ENCODE data around the gene GRAMD1B.
"Not testable (repeated sequence)": the region's sequence is repeated elsewhere in the genome, so short reads cannot be mapped to it uniquely, and the experiment has no call there.

Gene GRAMD1B

DNA sequence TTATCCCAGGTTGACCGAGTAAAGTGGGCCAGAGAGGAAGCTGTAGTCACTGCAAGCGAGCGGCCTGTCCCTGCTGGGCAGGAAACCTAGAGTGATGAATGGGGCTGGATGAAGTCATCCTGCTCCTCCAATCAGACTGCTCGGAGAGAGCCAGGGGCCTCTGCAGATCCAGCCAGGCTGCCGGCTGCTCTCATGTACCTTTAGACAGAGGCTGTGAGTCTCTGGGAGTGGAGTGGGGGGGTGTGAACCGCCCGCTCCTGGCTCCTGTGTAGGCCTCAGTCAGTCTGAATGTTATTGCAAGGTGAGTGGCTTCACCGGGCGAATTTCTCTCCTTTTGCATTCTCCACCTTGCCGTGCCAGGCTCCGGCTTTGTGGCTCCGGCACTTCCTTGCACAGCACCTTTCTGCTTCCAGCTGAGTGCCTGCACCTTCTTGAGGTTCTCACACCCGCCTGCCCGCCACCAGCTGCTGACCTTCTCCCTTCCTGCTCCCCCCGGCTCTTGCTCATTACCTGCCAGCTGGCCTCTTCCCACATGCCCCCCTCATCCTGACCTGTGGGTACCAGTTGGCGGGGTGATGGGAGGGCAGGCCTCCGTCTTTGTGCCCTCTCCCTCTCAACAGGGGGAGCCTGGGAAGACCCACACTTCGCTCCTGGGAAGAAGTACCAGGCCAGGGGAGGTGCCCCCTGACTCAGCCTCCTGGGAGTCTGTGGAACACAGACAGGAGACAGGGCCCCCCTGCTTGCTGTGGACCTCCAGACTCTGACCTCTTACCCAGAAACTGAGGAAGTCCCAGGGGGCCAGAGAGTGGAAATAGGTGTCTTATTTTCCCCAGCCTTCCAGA is 79.9 kb downstream of the GRAMD1B start:
- DNase-seq (ENCODE audit: low read depth): no peak

DNA sequence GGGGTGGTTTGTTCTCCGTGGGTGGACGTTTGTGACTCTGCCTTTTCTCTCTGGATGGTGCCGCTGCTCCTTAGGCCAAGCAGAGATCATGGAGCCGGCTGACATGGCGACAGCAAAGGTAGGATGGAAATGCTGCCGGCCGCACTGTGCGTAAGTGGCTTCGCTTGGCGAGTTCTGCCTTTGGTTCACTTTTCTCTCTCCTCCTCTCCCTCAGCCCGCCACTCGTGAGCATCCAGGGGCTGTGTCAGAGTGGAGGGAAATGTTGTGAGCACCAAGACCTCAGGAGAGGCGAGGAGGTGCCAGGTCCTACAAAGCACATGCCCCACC is 80.5 kb downstream of the GRAMD1B start:
- no peak for DNase-seq (ENCODE audit: low read depth)

DNA sequence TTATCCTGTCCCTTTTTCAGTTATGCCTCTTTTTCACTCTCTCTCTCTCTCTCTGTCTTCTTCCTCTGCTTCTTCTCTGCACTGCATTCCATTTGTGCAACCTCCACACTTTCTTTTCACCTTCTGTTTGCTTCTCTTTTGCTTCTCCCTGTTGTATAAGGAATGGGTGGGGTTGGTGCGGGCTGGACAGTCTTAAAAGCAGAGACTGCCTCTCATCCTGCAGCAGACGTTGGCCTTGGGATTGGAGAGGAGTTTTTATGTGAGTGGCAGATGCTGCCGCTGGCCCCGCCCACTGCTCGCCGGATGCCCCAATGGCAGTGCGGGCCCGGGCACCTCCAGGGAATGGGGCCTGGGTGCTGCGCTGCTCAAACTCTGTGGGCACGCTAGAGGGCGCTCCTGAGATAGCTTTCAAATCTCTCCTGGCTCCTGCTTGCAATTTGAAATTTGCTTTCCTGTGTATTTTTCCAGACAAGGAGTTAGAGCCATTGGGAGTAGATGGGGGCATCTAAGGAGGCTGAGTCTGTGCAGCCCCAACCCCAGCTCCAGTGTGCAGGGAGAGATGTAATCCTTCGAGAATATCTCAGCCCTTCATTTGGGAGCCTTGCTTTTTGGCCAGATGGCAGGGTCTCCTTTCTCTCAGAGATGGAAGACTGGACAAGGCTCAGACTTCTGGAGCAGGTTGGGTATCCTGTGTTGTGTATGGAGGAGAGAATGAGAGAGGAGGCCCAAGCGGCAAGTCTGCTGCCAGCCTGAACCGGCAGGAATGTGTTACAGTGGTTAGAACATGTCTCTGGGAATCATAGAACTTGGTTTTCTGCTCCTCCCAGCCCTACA is 81.2 kb downstream of the GRAMD1B start:
- DNase-seq (ENCODE audit: low read depth): peak; percentile 37

GRCh38 chr11:123513309-123513708 is 83.2 kb downstream of the GRAMD1B start:
- not testable (repeated sequence) for DNase-seq (ENCODE audit: low read depth)

DNA sequence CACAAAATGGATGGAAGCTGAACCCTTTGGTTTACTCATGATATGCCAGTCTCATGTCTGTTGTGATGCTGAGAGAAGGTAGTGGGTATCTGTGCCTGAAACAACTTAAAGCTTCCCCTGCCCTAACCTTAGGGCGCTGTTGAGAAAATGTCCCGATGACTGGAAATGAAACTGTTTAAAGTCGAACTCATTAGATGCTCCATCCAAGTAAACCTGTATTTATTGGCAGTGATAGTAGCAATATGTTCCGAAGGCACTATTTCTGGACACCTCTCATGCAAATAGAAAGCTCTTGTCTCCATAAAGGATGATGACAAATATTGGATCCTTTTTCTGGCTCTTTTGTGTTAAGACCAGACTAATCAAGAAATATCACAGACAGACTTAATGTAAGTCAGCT is 86.2 kb downstream of the GRAMD1B start:
- DNase-seq (ENCODE audit: low read depth): no peak

DNA sequence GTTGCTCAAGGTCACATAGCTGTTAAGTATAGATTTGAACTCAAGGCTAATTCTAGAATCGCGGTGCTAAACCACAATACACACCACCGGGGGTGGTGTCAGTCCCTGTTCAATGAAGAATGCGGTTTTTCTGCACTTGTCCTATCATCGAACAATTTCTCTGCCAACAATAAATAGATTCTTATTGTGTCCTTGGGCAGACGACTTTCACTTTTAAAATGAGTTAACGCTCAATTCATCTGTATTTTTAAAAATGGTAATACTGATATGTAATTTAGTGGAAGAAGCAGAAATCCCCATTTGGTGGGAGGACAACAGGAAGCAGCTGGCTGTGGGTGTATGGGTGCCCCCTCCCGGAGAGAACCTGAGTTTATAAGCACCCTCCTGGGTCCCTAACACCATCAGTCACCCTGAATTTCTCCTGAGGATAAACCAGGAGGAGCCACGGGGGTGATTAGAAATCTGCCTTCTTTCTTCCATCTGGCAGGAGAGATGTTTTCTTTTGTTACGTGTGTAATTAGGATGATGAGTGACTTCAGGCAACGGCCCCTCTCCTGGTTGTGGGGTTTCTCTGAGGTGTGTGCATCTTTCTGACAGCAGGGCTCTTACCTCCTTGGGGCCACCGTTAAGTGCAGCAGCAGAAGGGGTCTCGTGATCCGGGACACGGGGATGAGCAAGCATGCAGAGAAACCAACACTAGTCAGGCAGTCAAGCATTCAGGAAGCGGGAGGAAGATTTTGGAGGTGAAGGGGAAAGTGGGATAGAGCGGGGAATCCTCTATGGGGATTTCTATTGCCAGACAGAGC is 87.7 kb downstream of the GRAMD1B start:
- DNase-seq (ENCODE audit: low read depth): no peak

GRCh38 chr11:123518496-123519054 is 88.5 kb downstream of the GRAMD1B start:
- DNase-seq (ENCODE audit: low read depth): no peak

- DNase-seq (ENCODE audit: low read depth): no peak
Measured at GRCh38 chr11:123519055-123519796, 89.2 kb downstream of the GRAMD1B start.

DNA sequence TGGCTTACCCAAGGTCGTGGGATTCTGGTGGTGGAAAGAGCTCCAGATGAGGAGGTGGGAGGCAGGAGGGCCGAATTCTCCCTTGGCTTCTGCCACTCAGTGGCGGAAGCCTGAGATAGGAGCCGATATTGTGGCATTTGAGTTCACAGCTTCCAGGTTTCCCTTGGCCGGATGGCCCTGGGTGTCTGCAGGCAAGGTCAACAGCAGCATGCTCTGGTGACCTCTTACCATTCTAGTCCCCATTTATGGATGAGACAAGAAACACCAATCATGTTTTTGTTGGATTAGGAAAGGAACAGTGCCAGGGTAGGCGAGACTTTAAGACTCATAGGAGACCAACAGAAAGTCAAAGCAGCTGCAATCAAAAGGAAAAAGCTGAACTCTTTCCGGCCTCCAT is 89.7 kb downstream of the GRAMD1B start:
- no peak for DNase-seq (ENCODE audit: low read depth)

DNA sequence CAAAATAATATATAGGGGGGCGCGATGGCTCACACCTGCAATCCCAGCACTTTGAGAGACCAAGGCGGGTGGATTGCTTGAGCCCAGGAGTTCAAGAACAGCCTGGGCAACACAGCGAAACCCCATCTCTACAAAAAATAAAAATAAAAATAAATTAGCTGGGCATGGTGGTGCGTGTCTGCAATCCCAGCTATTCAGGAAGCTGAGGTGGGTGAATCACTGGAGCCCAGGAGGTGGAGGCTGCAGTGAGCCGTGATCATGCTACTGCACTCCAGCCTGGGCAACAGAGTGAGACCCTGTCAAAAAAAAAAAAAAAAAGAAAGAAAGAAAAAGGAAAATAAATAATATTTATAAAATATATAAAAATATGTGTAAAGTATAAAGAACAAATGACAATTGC is 90.4 kb downstream of the GRAMD1B start:
- not testable (repeated sequence) for DNase-seq (ENCODE audit: low read depth)

- DNase-seq (ENCODE audit: low read depth): no peak
Measured at GRCh38 chr11:123521001-123521400, 90.9 kb downstream of the GRAMD1B start.

DNA sequence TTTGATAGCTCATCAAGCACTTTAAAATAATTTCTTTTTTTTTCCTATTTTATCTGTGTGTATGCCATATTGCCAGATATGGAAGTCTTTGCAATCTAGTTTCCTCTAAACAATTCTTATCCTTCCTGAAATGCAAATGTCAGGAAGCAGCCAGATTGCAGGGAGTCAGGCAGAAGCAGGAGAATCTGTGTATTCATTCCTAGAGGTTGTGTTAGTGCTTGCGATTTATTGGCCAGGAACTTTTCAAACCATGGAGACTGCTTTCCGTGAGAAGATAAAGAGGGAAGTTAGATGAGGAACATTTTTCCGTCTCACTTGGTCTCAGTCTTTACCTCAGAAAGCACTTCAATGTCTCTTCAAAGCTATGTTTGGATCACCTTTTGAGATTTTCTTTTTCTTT is 91.9 kb downstream of the GRAMD1B start:
- DNase-seq (ENCODE audit: low read depth): no peak

GRCh38 chr11:123523539-123523938 is 93.5 kb downstream of the GRAMD1B start:
- no peak for DNase-seq (ENCODE audit: low read depth)

- no peak for DNase-seq (ENCODE audit: low read depth)
Measured at GRCh38 chr11:123525097-123525496, 95.0 kb downstream of the GRAMD1B start.

DNA sequence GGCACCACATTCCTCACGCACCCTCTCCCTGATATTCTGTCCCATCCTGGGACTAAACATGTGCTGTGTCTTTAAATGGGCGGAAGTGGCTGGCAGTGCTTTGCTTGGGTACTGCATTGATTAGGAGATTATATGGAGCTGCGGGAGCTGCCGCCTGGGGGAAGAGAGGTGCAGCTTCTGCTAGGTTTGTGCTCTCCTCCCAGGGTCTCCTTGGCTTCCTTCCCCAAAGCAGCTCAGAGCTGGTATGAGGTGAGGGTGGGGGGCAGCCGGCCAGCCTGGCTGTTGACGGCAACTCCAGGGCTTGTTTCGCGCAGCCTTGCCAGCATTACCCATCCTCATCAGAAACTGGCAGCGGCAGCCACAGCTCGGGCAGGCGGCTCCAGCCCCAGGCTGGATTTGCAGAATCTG is 95.4 kb downstream of the GRAMD1B start:
- DNase-seq (ENCODE audit: low read depth): no peak

DNA sequence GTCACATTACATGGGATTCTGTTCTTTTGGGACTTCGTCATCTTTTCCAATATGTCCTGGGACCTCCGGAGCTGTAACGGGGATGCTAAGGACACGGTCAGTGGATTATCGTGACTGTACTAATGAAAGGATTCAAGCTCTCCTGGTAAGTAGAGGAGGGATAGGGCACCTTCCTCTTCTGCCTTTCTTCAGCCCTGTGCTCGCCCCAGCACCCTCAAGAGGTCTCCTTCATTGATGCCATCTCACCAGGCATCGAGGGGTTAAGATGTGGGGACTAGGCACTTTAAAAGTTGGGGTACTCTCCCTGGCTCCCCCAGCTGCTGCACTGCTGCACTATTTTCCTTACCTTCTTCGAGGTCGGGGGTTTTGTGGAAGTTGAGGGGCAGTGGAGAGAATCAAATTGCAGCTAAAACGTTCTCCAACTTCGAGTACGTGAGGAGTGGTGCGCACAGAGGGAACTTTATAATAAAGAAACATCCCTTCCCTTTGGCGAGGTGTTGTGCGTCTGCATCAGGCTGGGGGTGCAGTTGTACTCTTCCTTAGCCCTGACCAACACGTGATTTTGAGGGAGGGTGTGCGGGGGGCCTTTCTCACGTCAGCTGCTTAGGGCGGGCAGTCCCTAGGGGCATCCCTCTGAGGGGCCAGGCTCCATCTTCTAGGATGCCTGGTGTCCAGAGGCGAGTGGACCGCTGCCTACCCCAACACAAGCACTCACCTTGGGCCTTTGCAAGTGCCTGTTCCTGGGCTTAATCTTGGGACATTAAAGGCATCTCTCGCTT is 96.1 kb downstream of the GRAMD1B start:
- no peak for DNase-seq (ENCODE audit: low read depth)

GRCh38 chr11:123526918-123527317 is 96.8 kb downstream of the GRAMD1B start:
- DNase-seq (ENCODE audit: low read depth): no peak

GRCh38 chr11:123527526-123527925 is 97.5 kb downstream of the GRAMD1B start:
- no peak for DNase-seq (ENCODE audit: low read depth)

DNA sequence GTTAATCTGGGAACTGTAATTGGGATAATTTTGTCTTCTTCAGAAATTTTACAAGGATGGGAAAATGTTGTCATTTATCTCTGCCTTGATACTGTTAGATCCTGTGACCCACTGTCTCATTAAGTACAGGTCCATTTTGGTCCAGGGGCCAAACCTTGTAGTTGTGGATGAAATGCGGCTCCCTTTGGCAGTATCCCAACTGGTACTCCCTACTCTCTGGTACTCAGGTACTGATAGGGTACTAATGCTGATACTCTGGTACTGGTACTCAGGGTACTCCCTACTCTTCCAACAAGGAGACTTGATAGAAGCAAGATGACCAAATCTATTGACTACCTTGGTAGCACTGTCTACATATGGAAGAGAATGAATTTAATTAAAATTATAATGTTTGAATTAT is 97.9 kb downstream of the GRAMD1B start:
- no peak for DNase-seq (ENCODE audit: low read depth)

GRCh38 chr11:123531325-123531724 is 101.3 kb downstream of the GRAMD1B start:
- no peak for DNase-seq (ENCODE audit: low read depth)

GRCh38 chr11:123532131-123532530 is 102.1 kb downstream of the GRAMD1B start:
- DNase-seq (ENCODE audit: low read depth): no peak
